ENCODE results near the gene PARD3B. TPM values are rescaled to one million over a fixed set of nuclear protein-coding genes. Genes with fewer than 3 reads are reported as not detected.

The PARD3B gene
- total and polyA plus RNA-seq, 2 of the 8 experiments (the other 6 are each of a cell fraction or from before 2014, with no cell fraction given), result 1.2 to 5.7 TPM

DNA sequence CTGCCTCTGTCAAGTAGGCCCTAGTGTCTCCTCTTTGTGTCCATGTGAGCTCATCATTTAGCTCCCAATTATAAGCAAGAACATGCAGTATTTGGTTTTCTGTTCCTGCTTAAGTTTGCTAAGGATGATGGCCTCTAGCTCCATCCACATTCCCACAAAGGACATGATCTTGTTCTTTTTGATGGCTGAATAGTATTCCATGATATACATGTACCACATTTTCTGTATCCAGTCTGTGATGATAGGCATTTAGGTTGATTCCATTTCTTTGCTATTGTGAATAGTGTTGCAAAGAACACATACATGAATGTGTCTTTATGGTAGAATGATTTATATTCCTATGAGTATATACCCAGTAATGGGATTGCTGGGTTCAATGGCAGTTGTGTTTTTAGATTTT lies 263.2 kb downstream of the PARD3B start:
- DNase-seq (ENCODE audit: low read depth in 1 of 2, low spot score in 2 of 2) (no peak), FAIRE-seq (no peak)
- Histone ChIP-seq H4K91ac (replicated peaks; ENCODE audit: insufficient read length, low read length) (no peak overlapping the region), H3K18ac (ENCODE audit: extremely low read depth, low read length) (no peak overlapping the region), H3K4ac (replicated peaks; ENCODE audit: insufficient read length, low read depth, low read length) (no peak overlapping the region), H3K9ac (replicated peaks in 1 of 4; ENCODE audit: extremely low read depth in 1 of 4, low read depth in 3 of 4, low read length in 3 of 4) (no peak overlapping the region), H3K9me3 (ENCODE audit: insufficient read depth in 2 of 2, low read depth in 1 of 2, low read length in 1 of 2) (peaks cover 0 to 4% of the 10 kb centered on the region in 2 experiments; a peak in 2 of 4 replicates), H3K56ac (replicated peaks; ENCODE audit: insufficient read length, low read depth, low read length) (no peak overlapping the region), H2BK120ac (replicated peaks; ENCODE audit: low read depth, low read length) (no peak overlapping the region), H3K4me3 (ENCODE audit: extremely low read depth in 1 of 4, insufficient read depth in 2 of 4, low read depth in 3 of 4, low read length in 4 of 4) (no peak overlapping the region), H3K14ac (ENCODE audit: insufficient read length) (no peak overlapping the region), H2BK12ac (ENCODE audit: low read depth, low read length) (no peak overlapping the region), H3K23ac (ENCODE audit: insufficient read length) (no peak overlapping the region), H4K8ac (ENCODE audit: extremely low read depth, insufficient read depth, low read length) (no peak overlapping the region), H2AFZ (ENCODE audit: low read length) (no peak overlapping the region), H3K79me2 (ENCODE audit: control insufficient read depth in 1 of 2, insufficient read depth in 2 of 2, low read length in 2 of 2) (no peaks in the 10 kb centered on the region), H4K20me1 (replicated peaks in 1 of 2; ENCODE audit: control insufficient read depth in 1 of 2, insufficient read depth in 2 of 2, low read length in 2 of 2) (no peaks in the 10 kb centered on the region), H2BK20ac (ENCODE audit: low read length) (no peak overlapping the region), H2AK5ac (ENCODE audit: low read depth, low read length) (no peak overlapping the region), H3K27me3 (replicated peaks in 1 of 4; ENCODE audit: control insufficient read depth in 3 of 4, extremely low read depth in 1 of 4, insufficient read depth in 3 of 4, low read length in 3 of 4) (no peaks in the 10 kb centered on the region), H3K79me1 (ENCODE audit: low read depth, low read length) (no peaks in the 10 kb centered on the region), H2BK15ac (ENCODE audit: low read length) (no peak overlapping the region), H2BK5ac (ENCODE audit: low read depth, low read length) (no peak overlapping the region), H3K23me2 (ENCODE audit: low read depth, low read length) (no peaks in the 10 kb centered on the region), H3K27ac (ENCODE audit: low read depth, low read length) (no peak overlapping the region), H3K36me3 (ENCODE audit: control insufficient read depth in 2 of 4, insufficient read depth in 4 of 4, low read length in 3 of 4) (no peaks in the 10 kb centered on the region), H4K5ac (ENCODE audit: insufficient read length, low read depth, low read length) (no peak overlapping the region), H3K4me2 (ENCODE audit: insufficient read depth in 1 of 2, low read depth in 2 of 2, low read length in 2 of 2) (no peak overlapping the region), H3K4me1 (replicated peaks in 1 of 4; ENCODE audit: control insufficient read depth in 3 of 4, insufficient read depth in 4 of 4, low read length in 3 of 4) (no peaks in the 10 kb centered on the region)
- ChIA-PET CTCF (ENCODE audit: partially characterized antibody) (interaction anchor here (1.1 kb wide), 1 partner anchor 30 kb away, joined by 3 read pairs; no protein-coding TSS in a partner anchor), POLR2A (ENCODE audit: partially characterized antibody) (no interaction called here)
- no peak for TF ChIP-seq CHD2 (IDR thresholded peaks at IDR 0.05; ENCODE audit: low read length)
- peak; percentile 22; the same call in 1 of the 2 replicates for TF ChIP-seq KDM1A (IDR thresholded peaks at IDR 0.05; ENCODE audit: borderline replicate concordance, low read length)
- no peak for TF ChIP-seq SIRT6 (IDR thresholded peaks at IDR 0.05; ENCODE audit: low read length)
- no peak for TF ChIP-seq JUN (IDR thresholded peaks at IDR 0.05; ENCODE audit: low read depth, low read length)
- TF ChIP-seq, protein P1, sequence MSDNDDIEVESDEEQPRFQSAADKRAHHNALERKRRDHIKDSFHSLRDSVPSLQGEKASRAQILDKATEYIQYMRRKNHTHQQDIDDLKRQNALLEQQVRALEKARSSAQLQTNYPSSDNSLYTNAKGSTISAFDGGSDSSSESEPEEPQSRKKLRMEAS (IDR thresholded peaks at IDR 0.05), result no peak
- TF ChIP-seq RBBP5 (IDR thresholded peaks at IDR 0.05; ENCODE audit: borderline replicate concordance, low read depth, low read length), result no peak

Measured in H1 (cell line).